ENCODE measurements around the gene ATG4A.

The ATG4A gene

GRCh38 chrX:108171671-108172070, 80.1 kb downstream of the ATG4A start:
- no peak overlapping the region for H3K27ac Mint-ChIP-seq
- H3K9me3 Mint-ChIP-seq = no peaks in the 10 kb centered on the region

GRCh38 chrX:108173874-108174273, 82.3 kb downstream of the ATG4A start:
- no peaks in the 10 kb centered on the region for H3K27me3 Mint-ChIP-seq (ENCODE audit: low read depth)
- peaks cover 9% of the 10 kb centered on the region for H3K4me1 Mint-ChIP-seq
- peaks cover 20% of the 10 kb centered on the region for H3K36me3 Mint-ChIP-seq (ENCODE audit: low read depth)
- H3K4me3 Mint-ChIP-seq = no peak overlapping the region
- no peaks in the 10 kb centered on the region for H3K9me3 Mint-ChIP-seq
- no peak for TF ChIP-seq CTCF (IDR thresholded peaks at IDR 0.05; ENCODE audit: unreplicated experiment in 3 of 3)
- H3K27ac Mint-ChIP-seq = no peak overlapping the region

More at GRCh38 chrX:108171671-108172070, 80.1 kb downstream of the ATG4A start:
- H3K27me3 Mint-ChIP-seq (ENCODE audit: low read depth) = no peaks in the 10 kb centered on the region
- H3K36me3 Mint-ChIP-seq (ENCODE audit: low read depth) = peaks cover 20% of the 10 kb centered on the region
- no peak overlapping the region for H3K4me3 Mint-ChIP-seq
- no peak for TF ChIP-seq CTCF (IDR thresholded peaks at IDR 0.05; ENCODE audit: unreplicated experiment in 3 of 3)
- peaks cover 4% of the 10 kb centered on the region for H3K4me1 Mint-ChIP-seq

GRCh38 chrX:108177351-108178142, 86.0 kb downstream of the ATG4A start:
- peak overlapping the region; percentile 58 to 73 (median 69) for H3K27ac Mint-ChIP-seq
- no peaks in the 10 kb centered on the region for H3K27me3 Mint-ChIP-seq (ENCODE audit: low read depth)
- no peak overlapping the region for H3K4me3 Mint-ChIP-seq
- peaks cover 4% of the 10 kb centered on the region for H3K36me3 Mint-ChIP-seq (ENCODE audit: low read depth)
- peaks cover 9% of the 10 kb centered on the region for H3K4me1 Mint-ChIP-seq
- no peak for TF ChIP-seq CTCF (IDR thresholded peaks at IDR 0.05; ENCODE audit: unreplicated experiment in 3 of 3)
- H3K9me3 Mint-ChIP-seq = no peaks in the 10 kb centered on the region

GRCh38 chrX:108178143-108178498, 86.5 kb downstream of the ATG4A start:
- TF ChIP-seq CTCF (IDR thresholded peaks at IDR 0.05; ENCODE audit: unreplicated experiment in 3 of 3) = no peak

GRCh38 chrX:108186811-108187210, 95.2 kb downstream of the ATG4A start:
- H3K36me3 Mint-ChIP-seq (ENCODE audit: low read depth) = peaks cover 7% of the 10 kb centered on the region

More at GRCh38 chrX:108178143-108178498, 86.5 kb downstream of the ATG4A start:
- no peaks in the 10 kb centered on the region for H3K9me3 Mint-ChIP-seq
- peaks cover 9% of the 10 kb centered on the region for H3K4me1 Mint-ChIP-seq
- peak overlapping the region; percentile 58 to 73 (median 69) for H3K27ac Mint-ChIP-seq
- no peak overlapping the region for H3K4me3 Mint-ChIP-seq
- H3K27me3 Mint-ChIP-seq (ENCODE audit: low read depth) = no peaks in the 10 kb centered on the region
- peaks cover 4% of the 10 kb centered on the region for H3K36me3 Mint-ChIP-seq (ENCODE audit: low read depth)

More at GRCh38 chrX:108186811-108187210, 95.2 kb downstream of the ATG4A start:
- Mint-ChIP-seq H3K9me3 (no peaks in the 10 kb centered on the region), H3K4me1 (no peaks in the 10 kb centered on the region), H3K27ac (no peak overlapping the region), H3K27me3 (ENCODE audit: low read depth) (no peaks in the 10 kb centered on the region), H3K4me3 (no peak overlapping the region)
- no peak for TF ChIP-seq CTCF (IDR thresholded peaks at IDR 0.05; ENCODE audit: unreplicated experiment in 3 of 3)
